GM18499 (cell line): ENCODE measurements around the gene FTSJ1.
"Not testable (repeated sequence)": the region's sequence is repeated elsewhere in the genome, so short reads cannot be mapped to it uniquely, and the experiment has no call there.

ENCODE experiments used
- ATAC-seq: cut with Tn5 transposase; IDR thresholded peaks from one replicate; pipeline ENCODE4 v1.9.1; 2021; ENCODE audit warnings: moderate number of reproducible peaks; ENCODE audit not compliant: insufficient read depth, unreplicated experiment

Gene FTSJ1

GRCh38 chrX:48520455-48520854, 44.5 kb downstream of the FTSJ1 start:
- ATAC-seq: no peak

- ATAC-seq: no peak
Observed at GRCh38 chrX:48520976-48521352, 45.0 kb downstream of the FTSJ1 start.

- no peak for ATAC-seq
Observed at GRCh38 chrX:48521353-48522243, 45.6 kb downstream of the FTSJ1 start, which contains the start of gene EBP. Gene EBP, plus strand, starts transcription at chrX:48521808. Its CDS starts 1,964 bp downstream, at chrX:48523772.

GRCh38 chrX:48522291-48522690, 46.3 kb downstream of the FTSJ1 start:
- ATAC-seq: no peak

- no peak for ATAC-seq
Observed at GRCh38 chrX:48523682-48524081, 47.7 kb downstream of the FTSJ1 start.

- not testable (repeated sequence) for ATAC-seq
Observed at GRCh38 chrX:48525853-48526252, 49.9 kb downstream of the FTSJ1 start.

- ATAC-seq: no peak
Observed at GRCh38 chrX:48530736-48531135, 54.7 kb downstream of the FTSJ1 start.

- ATAC-seq: no peak
Observed at GRCh38 chrX:48531358-48531959, 55.5 kb downstream of the FTSJ1 start.

GRCh38 chrX:48532161-48532560, 56.2 kb downstream of the FTSJ1 start:
- no peak for ATAC-seq

GRCh38 chrX:48533165-48533564, 57.2 kb downstream of the FTSJ1 start:
- ATAC-seq: no peak
